T-helper 2 cell (primary cell): ENCODE data around the gene ZBTB37.
A peak's percentile ranks its signal among the peaks of the same experiment; 100 is the strongest.
"Not testable (repeated sequence)": the region's sequence is repeated elsewhere in the genome, so short reads cannot be mapped to it uniquely, and the experiment has no call there.

ENCODE experiments used
- DNase-seq, 5 experiments: peaks; one replicate each; pipeline versions ENCODE4 v3.0.0 to v3.0.0-alpha.2; 2012 to 2022
- total RNA-seq, 2 donors: gene quantifications; one replicate each; lab custom pipeline; 2026; lab: John Stamatoyannopoulos, UW

ZBTB37 gene, protein sequence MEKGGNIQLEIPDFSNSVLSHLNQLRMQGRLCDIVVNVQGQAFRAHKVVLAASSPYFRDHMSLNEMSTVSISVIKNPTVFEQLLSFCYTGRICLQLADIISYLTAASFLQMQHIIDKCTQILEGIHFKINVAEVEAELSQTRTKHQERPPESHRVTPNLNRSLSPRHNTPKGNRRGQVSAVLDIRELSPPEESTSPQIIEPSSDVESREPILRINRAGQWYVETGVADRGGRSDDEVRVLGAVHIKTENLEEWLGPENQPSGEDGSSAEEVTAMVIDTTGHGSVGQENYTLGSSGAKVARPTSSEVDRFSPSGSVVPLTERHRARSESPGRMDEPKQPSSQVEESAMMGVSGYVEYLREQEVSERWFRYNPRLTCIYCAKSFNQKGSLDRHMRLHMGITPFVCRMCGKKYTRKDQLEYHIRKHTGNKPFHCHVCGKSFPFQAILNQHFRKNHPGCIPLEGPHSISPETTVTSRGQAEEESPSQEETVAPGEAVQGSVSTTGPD
- 48.6 to 87.1 reads per million in 2 donors for total RNA-seq

GRCh38 chr1:173868266-173869020 lies at the start of gene ZBTB37:
Gene ZBTB37 (plus strand): TSS chr1:173868380. CDS start chr1:173870226, 1,846 bp downstream.
- peak; percentile 82 to 96 (median 86) for DNase-seq

- DNase-seq: no peak
Measured at GRCh38 chr1:173818459-173818858, 49.7 kb upstream of the ZBTB37 start.

GRCh38 chr1:173821680-173822079 lies 46.5 kb upstream of the ZBTB37 start:
- no peak for DNase-seq

GRCh38 chr1:173823781-173824314 lies 44.3 kb upstream of the ZBTB37 start:
- no peak for DNase-seq

DNA sequence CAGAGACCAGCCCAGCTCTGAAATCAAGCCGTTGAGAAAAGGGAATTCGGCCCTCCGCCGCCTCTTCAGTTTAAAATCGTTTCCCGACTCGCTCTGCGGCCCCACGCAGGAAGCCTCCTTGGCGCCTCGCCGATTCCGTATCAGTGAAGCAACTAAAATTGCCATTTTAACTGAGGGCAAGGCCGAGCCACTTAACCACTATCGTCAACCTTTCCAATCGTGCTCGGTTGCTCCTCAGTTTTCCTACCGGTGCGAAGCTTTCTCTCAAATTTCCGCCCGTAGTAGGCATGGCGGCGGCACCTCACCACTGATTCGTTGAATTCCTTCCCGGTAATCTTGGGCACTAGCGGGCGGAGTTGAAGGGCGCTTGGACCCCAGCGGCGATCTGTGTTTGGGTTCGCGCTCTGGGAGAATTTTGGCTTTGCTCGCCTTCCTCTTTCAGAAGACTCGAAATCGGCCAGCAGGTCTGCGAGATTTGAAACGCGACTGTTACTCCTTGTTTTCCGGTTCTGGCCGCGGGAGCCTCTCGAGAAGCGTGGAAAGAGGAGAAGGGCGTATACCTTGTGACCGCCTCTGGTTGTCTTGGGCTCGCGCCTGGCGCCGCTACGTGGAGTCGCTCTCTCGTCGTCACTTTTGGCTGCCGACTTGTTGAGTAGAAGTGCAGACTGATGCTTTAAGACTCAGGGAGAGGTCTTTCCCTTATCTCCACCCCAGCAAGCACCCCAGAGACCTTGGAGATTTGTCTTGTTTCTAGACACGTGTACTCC lies 43.7 kb upstream of the ZBTB37 start, which contains the start of the genes CENPL and DARS2:
Gene CENPL (minus strand): TSS at position 569 of the 767 bp plus-strand sequence. CDS start 13,584 bp downstream, outside the sequence.
Gene DARS2 (plus strand): TSS at position 359 of the 767 bp plus-strand sequence. CDS start 557 bp downstream, outside the sequence.
- peak; percentile 60 to 99 (median 85) for DNase-seq

DNA sequence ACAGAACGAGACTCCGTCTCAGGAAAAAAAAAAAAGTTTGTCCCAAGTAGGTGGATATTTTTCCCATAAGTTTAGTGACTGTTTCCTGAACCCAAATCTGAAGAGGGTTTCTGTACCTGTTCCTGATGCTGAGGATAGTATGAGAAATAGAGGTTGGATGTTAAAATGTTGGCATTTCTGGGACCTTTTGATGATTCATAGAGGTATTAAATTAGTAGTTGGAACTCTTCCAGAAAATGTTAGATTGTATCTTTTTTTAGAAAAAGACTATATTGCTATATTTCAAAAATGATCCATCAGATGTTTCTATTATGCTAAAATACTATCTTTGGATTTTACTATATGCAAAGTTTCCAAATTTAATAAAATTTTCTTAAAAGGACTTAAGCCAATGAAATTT lies 40.6 kb upstream of the ZBTB37 start:
- DNase-seq: no peak

DNA sequence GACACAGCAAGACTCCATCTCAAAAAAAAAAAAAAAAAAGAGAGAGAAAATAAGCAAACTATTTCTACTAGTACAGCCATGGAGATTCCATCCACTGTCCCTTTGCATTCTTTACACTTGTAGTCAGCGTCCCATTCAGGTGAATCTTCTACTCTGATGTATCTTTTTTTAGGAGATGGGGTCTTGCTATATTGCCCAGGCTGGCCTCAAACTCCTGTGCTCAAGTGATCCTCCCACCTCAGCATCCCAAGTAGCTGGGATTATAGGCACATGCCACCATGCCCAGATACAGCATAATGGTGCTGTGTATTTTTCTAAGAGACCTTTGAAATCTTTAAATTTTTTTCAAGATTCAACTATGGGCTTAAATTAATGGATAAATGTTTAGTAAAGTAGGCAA lies 35.4 kb upstream of the ZBTB37 start:
- no peak for DNase-seq

GRCh38 chr1:173852105-173852504 lies 16.1 kb upstream of the ZBTB37 start:
- DNase-seq: no peak

GRCh38 chr1:173853074-173853473 lies 15.1 kb upstream of the ZBTB37 start:
- no peak for DNase-seq

- no peak for DNase-seq
Measured at GRCh38 chr1:173856014-173856413, 12.2 kb upstream of the ZBTB37 start.

- no peak for DNase-seq
Measured at GRCh38 chr1:173856903-173857302, 11.3 kb upstream of the ZBTB37 start.

DNA sequence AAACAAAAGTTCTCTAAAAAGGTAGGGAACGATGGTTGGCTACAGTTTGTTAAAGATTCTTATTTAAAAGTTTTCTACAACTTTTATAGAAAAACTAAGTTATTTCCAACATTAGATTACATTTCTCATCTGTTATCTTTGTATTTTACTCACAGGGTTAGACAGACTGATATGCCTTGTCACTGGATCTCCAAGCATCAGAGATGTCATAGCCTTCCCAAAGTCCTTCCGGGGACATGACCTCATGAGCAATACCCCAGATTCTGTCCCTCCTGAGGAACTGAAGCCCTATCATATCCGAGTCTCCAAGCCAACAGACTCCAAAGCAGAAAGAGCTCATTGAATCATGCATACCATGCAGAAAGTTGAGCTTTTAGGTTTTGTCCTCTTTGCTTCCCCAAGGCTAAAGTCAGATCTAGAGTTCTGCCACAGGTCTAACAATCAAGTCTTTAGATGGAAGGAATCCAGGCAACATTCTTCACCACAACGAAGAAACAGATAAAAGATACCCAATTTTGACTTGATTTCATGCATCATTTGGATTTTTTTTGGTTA lies 10.7 kb upstream of the ZBTB37 start:
- no peak for DNase-seq

GRCh38 chr1:173859547-173859946 lies 8.6 kb upstream of the ZBTB37 start:
- not testable (repeated sequence) for DNase-seq

GRCh38 chr1:173860065-173860464 lies 8.1 kb upstream of the ZBTB37 start:
- DNase-seq: no peak

GRCh38 chr1:173861731-173862145 lies 6.4 kb upstream of the ZBTB37 start:
- DNase-seq: no peak

- DNase-seq: not testable (repeated sequence)
Measured at GRCh38 chr1:173862146-173862768, 5.9 kb upstream of the ZBTB37 start.

- DNase-seq: no peak
Measured at GRCh38 chr1:173862769-173863223, 5.4 kb upstream of the ZBTB37 start.

- DNase-seq: no peak
Measured at GRCh38 chr1:173863224-173864161, 4.7 kb upstream of the ZBTB37 start.

- peak in 1 of 5 experiments; percentile 45 for DNase-seq
Measured at GRCh38 chr1:173864179-173864867, 3.9 kb upstream of the ZBTB37 start.
